Measurements from ENCODE around the gene MARVELD2. TPM values are rescaled to one million over a fixed set of nuclear protein-coding genes. Genes with fewer than 3 reads are reported as not detected.

MARVELD2 gene
- total and polyA plus RNA-seq, 2 of the 13 experiments (the other 11 are each of a cell fraction or from before 2014, with no cell fraction given) = 11.1 to 15.4 TPM

DNA sequence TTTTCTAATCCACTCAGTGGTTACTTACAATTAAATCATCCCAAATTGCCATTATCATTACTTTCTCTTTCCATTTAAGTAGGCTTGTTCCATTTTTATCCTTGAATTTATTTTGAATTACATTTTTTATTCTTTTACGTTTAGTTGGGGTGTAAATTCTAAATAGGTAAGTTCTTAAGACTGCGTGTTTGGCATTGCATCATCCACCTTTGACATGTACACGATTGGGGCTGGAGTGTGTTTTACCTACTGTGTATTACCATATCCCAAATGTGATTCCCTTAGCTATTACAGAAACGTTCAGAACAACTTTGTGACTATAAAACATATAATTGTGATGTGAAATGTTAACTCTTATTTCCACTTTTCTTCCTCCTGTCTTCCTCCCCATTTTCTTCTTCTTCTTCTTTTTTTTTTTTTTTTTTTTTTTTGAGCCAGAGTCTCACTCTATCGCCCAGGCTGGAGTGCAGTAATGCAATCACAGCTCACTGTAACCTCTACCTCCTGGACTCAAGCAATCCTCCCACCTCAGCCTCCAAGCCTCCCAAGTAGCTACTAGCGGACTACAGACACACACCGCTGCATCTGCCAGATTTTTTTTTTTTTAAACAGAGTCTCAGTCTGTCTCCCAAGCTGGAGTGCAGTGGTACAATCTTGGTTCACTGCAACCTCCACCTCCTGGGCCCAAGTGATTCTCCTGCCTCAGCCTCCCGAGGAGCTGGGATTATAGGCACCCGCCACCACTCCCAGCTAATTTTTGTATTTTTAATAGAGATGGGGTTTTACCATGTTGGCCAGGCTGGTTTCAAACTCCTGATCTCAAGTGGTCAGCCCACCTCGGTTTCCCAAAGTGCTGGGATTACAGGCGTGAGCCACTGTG is 16.7 kb downstream of the MARVELD2 start:
- intact Hi-C loops (cut with micrococcal nuclease; ENCODE audit: unreplicated experiment) = no loop called here
- CTCF ChIA-PET (ENCODE audit: low intra/inter-chr PET ratio, low total read pairs) = no interaction called here
- H4K20me1 ChIP-seq (ENCODE audit: insufficient read depth, low read length) = no peaks in the 10 kb centered on the region

DNA sequence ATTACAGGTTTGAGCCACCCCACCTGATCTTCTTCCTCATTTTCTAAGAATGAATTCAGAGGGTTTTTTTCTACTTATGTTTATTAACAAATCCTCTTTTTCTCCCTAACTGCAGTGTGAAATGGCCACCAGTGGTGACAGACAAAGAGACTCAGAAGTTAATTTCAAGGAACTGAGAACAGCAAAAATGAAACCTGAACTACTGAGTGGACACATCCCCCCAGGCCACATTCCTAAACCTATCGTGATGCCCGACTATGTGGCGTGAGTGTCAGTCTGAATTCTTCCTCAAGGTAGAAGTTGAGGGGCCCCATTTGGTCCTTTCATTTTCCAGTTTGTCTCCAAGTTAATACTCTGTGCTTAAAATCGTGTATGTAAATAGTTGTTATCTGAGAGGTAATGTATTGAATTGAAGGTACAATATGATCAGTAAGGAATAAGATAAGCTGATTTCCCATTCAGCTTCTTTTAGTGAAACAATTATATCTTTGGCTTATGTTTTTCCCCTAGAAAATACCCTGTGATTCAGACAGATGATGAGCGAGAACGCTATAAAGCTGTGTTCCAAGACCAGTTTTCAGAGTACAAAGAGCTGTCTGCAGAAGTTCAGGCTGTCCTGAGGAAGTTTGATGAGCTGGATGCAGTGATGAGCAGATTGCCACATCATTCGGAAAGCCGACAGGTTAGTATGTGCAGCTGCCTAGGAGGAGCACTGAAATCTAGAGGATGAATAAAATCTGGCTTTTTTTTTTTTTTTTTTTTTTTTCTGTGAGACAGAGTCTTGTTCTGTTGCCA is 17.7 kb downstream of the MARVELD2 start:
- WGBS (ENCODE audit: low lambda C conversion rate) = 92% methylated on average over 8 of the region's 8 CpGs
- intact Hi-C loops (cut with micrococcal nuclease; ENCODE audit: unreplicated experiment) (no loop called here), in situ Hi-C loops (cut with HindIII; ENCODE audit: extremely low pct_ligation_motif_present, low pct_unique_long_range_greater_than_20kb) (no loop called here)
- Histone ChIP-seq H3K9ac (ENCODE audit: insufficient read depth, low read depth, low read length) (no peak overlapping the region), H3K27me3 (ENCODE audit: control insufficient read depth in 1 of 2, insufficient read depth in 2 of 2, low read length in 2 of 2) (no peaks in the 10 kb centered on the region), H3K4me2 (ENCODE audit: low read depth, low read length) (no peak overlapping the region), H3K27ac (ENCODE audit: extremely low read length, insufficient read depth, low read length) (no peak overlapping the region), H4K20me1 (ENCODE audit: insufficient read depth, low read length) (no peaks in the 10 kb centered on the region), H3K9me3 (ENCODE audit: low read length) (no peaks in the 10 kb centered on the region), H3K36me3 (replicated peaks in 1 of 2; ENCODE audit: control insufficient read depth in 1 of 2, insufficient read depth in 2 of 2, low read length in 2 of 2) (peaks cover 0 to 9% of the 10 kb centered on the region in 2 experiments; a peak in 3 of 5 replicates), H3K4me3 (replicated peaks in 1 of 3; ENCODE audit: insufficient read depth in 1 of 3, low read depth in 2 of 3, low read length in 3 of 3) (no peak overlapping the region), H2AFZ (ENCODE audit: low read length) (no peak overlapping the region), H3K79me2 (ENCODE audit: insufficient read depth, low read length) (no peaks in the 10 kb centered on the region), H3K4me1 (ENCODE audit: insufficient read depth, low read length) (peaks cover 5% of the 10 kb centered on the region)
- TF ChIP-seq NR1H2 (CRISPR knock-in tag; IDR thresholded peaks at IDR 0.05; ENCODE audit: borderline replicate concordance, low read depth) (no peak), ZNF737 (CRISPR knock-in tag; IDR thresholded peaks at IDR 0.05; ENCODE audit: borderline replicate concordance) (no peak), ZKSCAN8 (CRISPR knock-in tag; IDR thresholded peaks at IDR 0.05; ENCODE audit: borderline replicate concordance) (no peak), PAX8 (CRISPR knock-in tag; IDR thresholded peaks at IDR 0.05; ENCODE audit: borderline replicate concordance) (no peak), TMF1 (CRISPR knock-in tag; IDR thresholded peaks at IDR 0.05; ENCODE audit: low read depth) (no peak), ZFP90 (CRISPR knock-in tag; IDR thresholded peaks at IDR 0.05; ENCODE audit: borderline replicate concordance) (no peak), JUND (CRISPR knock-in tag; IDR thresholded peaks at IDR 0.05) (no peak), HNF4G (IDR thresholded peaks at IDR 0.05; ENCODE audit: borderline replicate concordance, low read depth, low read length) (no peak), HNF4G (CRISPR knock-in tag; IDR thresholded peaks at IDR 0.05; ENCODE audit: borderline replicate concordance, low read depth) (no peak)
- TF ChIP-seq, protein P1, sequence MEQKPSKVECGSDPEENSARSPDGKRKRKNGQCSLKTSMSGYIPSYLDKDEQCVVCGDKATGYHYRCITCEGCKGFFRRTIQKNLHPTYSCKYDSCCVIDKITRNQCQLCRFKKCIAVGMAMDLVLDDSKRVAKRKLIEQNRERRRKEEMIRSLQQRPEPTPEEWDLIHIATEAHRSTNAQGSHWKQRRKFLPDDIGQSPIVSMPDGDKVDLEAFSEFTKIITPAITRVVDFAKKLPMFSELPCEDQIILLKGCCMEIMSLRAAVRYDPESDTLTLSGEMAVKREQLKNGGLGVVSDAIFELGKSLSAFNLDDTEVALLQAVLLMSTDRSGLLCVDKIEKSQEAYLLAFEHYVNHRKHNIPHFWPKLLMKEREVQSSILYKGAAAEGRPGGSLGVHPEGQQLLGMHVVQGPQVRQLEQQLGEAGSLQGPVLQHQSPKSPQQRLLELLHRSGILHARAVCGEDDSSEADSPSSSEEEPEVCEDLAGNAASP (CRISPR knock-in tag; IDR thresholded peaks at IDR 0.05; ENCODE audit: borderline replicate concordance) = no peak
- TF ChIP-seq, protein P2, sequence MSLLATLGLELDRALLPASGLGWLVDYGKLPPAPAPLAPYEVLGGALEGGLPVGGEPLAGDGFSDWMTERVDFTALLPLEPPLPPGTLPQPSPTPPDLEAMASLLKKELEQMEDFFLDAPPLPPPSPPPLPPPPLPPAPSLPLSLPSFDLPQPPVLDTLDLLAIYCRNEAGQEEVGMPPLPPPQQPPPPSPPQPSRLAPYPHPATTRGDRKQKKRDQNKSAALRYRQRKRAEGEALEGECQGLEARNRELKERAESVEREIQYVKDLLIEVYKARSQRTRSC (CRISPR knock-in tag; IDR thresholded peaks at IDR 0.05; ENCODE audit: low read depth) = no peak
- no peak for ATAC-seq
- FAIRE-seq = no peak
- DNase-seq (ENCODE audit: low spot score) = no peak
- ChIA-PET CTCF (ENCODE audit: low intra/inter-chr PET ratio, low total read pairs) (no interaction called here), POLR2A (interaction anchor here (0.6 kb wide), 1 partner anchor 25 kb away, joined by 3 read pairs; no protein-coding TSS in a partner anchor)
- no TSS peak for BruUV-seq (replicated peaks)

More for the DNA sequence above, 16.7 kb downstream of the MARVELD2 start:
- BruUV-seq (replicated peaks) = no TSS peak
- Histone ChIP-seq H3K27me3 (ENCODE audit: control insufficient read depth in 1 of 2, insufficient read depth in 2 of 2, low read length in 2 of 2) (no peaks in the 10 kb centered on the region), H3K79me2 (ENCODE audit: insufficient read depth, low read length) (no peaks in the 10 kb centered on the region), H3K9ac (ENCODE audit: insufficient read depth, low read depth, low read length) (no peak overlapping the region), H3K4me3 (replicated peaks in 1 of 3; ENCODE audit: insufficient read depth in 1 of 3, low read depth in 2 of 3, low read length in 3 of 3) (no peak overlapping the region), H3K36me3 (replicated peaks in 1 of 2; ENCODE audit: control insufficient read depth in 1 of 2, insufficient read depth in 2 of 2, low read length in 2 of 2) (peaks cover 0 to 9% of the 10 kb centered on the region in 2 experiments; a peak in 3 of 5 replicates), H3K9me3 (ENCODE audit: low read length) (no peaks in the 10 kb centered on the region), H3K27ac (ENCODE audit: extremely low read length, insufficient read depth, low read length) (no peak overlapping the region), H3K4me2 (ENCODE audit: low read depth, low read length) (no peak overlapping the region), H3K4me1 (ENCODE audit: insufficient read depth, low read length) (no peaks in the 10 kb centered on the region), H2AFZ (ENCODE audit: low read length) (no peak overlapping the region)
- POLR2A ChIA-PET = no interaction called here
- no peak for FAIRE-seq
- peak; percentile 30; the same call in 1 of the 2 replicates for TF ChIP-seq ATF7 (IDR thresholded peaks at IDR 0.05)
- TF ChIP-seq ATF7 (CRISPR knock-in tag; IDR thresholded peaks at IDR 0.05) = no peak
- TF ChIP-seq CEBPB (IDR thresholded peaks at IDR 0.05; ENCODE audit: borderline replicate concordance, low read depth, low read length) = peak; percentile 30; the same call in 1 of the 2 replicates
- TF ChIP-seq KDM6A (CRISPR knock-in tag; IDR thresholded peaks at IDR 0.05; ENCODE audit: low read depth) = no peak
- no peak for ATAC-seq
- 94% methylated on average over 11 of the region's 11 CpGs for WGBS (ENCODE audit: low lambda C conversion rate)
- in situ Hi-C loops (cut with HindIII; ENCODE audit: extremely low pct_ligation_motif_present, low pct_unique_long_range_greater_than_20kb) = no loop called here
- DNase-seq (ENCODE audit: low spot score) = no peak

All from HepG2 (cell line).